OCI-LY7 (cell line): ENCODE results near the gene PBX1. TPM values are rescaled to one million over a fixed set of nuclear protein-coding genes. Genes with fewer than 3 reads are reported as not detected.

Experiments used
- BruUV-seq: library from RNA; stranded (reverse); fragments of 400-500 nt; replicated peaks from 2 replicates; lab custom pipeline; 2021; lab: Mats Ljungman, UMichigan
- CTCF ChIA-PET: fragments of 300-600 bp; sonication (Branson Sonifier 250); formaldehyde crosslinking; loops from one replicate; lab custom pipeline; 2022; ENCODE audit warnings: antibody characterized with exemption; ENCODE audit not compliant: unreplicated experiment; lab: Charles Lee
- POLR2A ChIA-PET: fragments of 300-600 bp; sonication (Branson Sonifier 250); formaldehyde crosslinking; loops from one replicate; lab custom pipeline; 2022; ENCODE audit warnings: antibody characterized with exemption; lab: Charles Lee
- DNase-seq: peaks from one replicate; pipeline ENCODE4 v3.0.0-alpha.2; 2015; ENCODE audit warnings: low spot score
- H2AFZ ChIP-seq: fragments of 200-600 bp; sonication (generic), shearing (Covaris generic); 2 replicates; pipeline ENCODE4 v1.6.1; 2014; ENCODE audit warnings: mild to moderate bottlenecking, antibody characterized with exemption, low read length, moderate library complexity
- H3K27ac ChIP-seq: fragments of 200-600 bp; sonication (generic); 2 replicates; pipeline ENCODE4 v1.5.1; 2014; ENCODE audit warnings: mixed run types, low read depth, mild to moderate bottlenecking, moderate library complexity, low read length, inconsistent platforms; ENCODE audit not compliant: poor library complexity, severe bottlenecking
- H3K36me3 ChIP-seq: fragments of 200-600 bp; sonication (generic); 2 replicates; pipeline ENCODE4 v1.6.1; 2014; ENCODE audit warnings: mild to moderate bottlenecking, antibody characterized with exemption, low read length, moderate library complexity, mixed read lengths; ENCODE audit not compliant: insufficient read depth
- H3K4me1 ChIP-seq: fragments of 200-600 bp; sonication (generic); 2 replicates; pipeline ENCODE4 v1.5.1; 2014; ENCODE audit warnings: mild to moderate bottlenecking, low read length; ENCODE audit not compliant: insufficient read depth, poor library complexity, severe bottlenecking
- H3K4me2 ChIP-seq: fragments of 200-600 bp; sonication (generic); 2 replicates; pipeline ENCODE4 v1.6.1; 2014; ENCODE audit warnings: mild to moderate bottlenecking, low read length
- H3K4me3 ChIP-seq: fragments of 200-600 bp; sonication (generic); 2 replicates; pipeline ENCODE4 v1.5.1; 2014; ENCODE audit warnings: mild to moderate bottlenecking, low read depth, low read length; ENCODE audit not compliant: poor library complexity, severe bottlenecking
- H3K79me2 ChIP-seq: fragments of 200-600 bp; sonication (generic); 2 replicates; pipeline ENCODE4 v1.6.1; 2016; ENCODE audit warnings: low read depth, mild to moderate bottlenecking, low read length, moderate library complexity, mixed read lengths; ENCODE audit not compliant: insufficient read depth
- H3K9me2 ChIP-seq: fragments of 200-600 bp; sonication (generic); 2 replicates; pipeline ENCODE4 v1.6.1; 2016; ENCODE audit warnings: mild to moderate bottlenecking, low read length, mixed read lengths; ENCODE audit not compliant: insufficient read depth
- H3K9me3 ChIP-seq: fragments of 200-600 bp; sonication (generic); 2 replicates; pipeline ENCODE4 v1.6.1; 2014; ENCODE audit warnings: mild to moderate bottlenecking, mixed run types, low read length, mixed read lengths
- H4K20me1 ChIP-seq: fragments of 200-600 bp; sonication (generic); 2 replicates; pipeline ENCODE4 v1.6.1; 2014; ENCODE audit warnings: mild to moderate bottlenecking, antibody characterized with exemption, low read length, moderate library complexity, mixed read lengths; ENCODE audit not compliant: insufficient read depth
- EZH2phosphoT487 ChIP-seq: fragments of 200-600 bp; sonication (generic); IDR thresholded peaks from 2 replicates; pipeline ENCODE4 v1.6.1; 2018; ENCODE audit warnings: low read depth, borderline replicate concordance, mild to moderate bottlenecking, mixed run types, antibody characterized with exemption, low read length, moderate library complexity, mixed read lengths
- intact Hi-C: fragments of 100-400 bp; cut with micrococcal nuclease; formaldehyde crosslinking; loops from one replicate; pipeline ENCODE4 v1.10.0; 2022; ENCODE audit not compliant: unreplicated experiment
- total RNA-seq, 2 experiments: library from RNA; depleted of rRNA in 1 of 2; stranded (reverse); fragments of >200 nt in 1 of 2; shearing (Covaris generic) in 1 of 2; gene quantifications; 2 replicates each; pipeline ENCODE4 v1.2.3, GENCODE V29; 2014 to 2022
- TF ChIP-seq, protein P1 (sequence below): fragments of 200-600 bp; sonication (generic); conservative IDR thresholded peaks from 2 replicates; pipeline ENCODE4 v1.5.1; 2014; ENCODE audit warnings: mild to moderate bottlenecking, antibody characterized with exemption, low read length, moderate library complexity, mixed read lengths

The PBX1 gene
- total RNA-seq, 2 experiments from 2014 or later = not detected

DNA sequence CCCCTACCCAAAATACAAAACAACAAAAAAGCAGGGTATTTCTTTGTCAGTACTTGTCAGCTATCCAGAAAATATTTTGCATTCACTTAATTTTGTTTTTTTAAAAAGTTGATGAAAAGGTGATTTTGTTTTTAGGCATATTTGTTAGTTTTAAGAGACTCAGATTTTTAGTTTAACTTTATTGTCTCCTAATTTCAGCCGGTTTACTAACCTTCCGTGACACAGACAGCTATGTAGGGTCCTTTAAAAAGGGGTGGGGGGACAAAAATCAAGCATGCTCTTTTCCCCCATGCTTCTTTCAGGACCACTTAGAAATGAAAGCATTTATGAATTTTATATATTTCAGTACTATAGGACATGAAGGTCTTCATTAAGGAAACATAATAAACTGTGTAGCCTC is 1.6 kb downstream of the PBX1 start:
- no peaks in the 10 kb centered on the region for H3K9me2 ChIP-seq
- H3K79me2 ChIP-seq = no peaks in the 10 kb centered on the region
- H3K4me1 ChIP-seq = no peaks in the 10 kb centered on the region
- H2AFZ ChIP-seq = no peak overlapping the region
- H3K27ac ChIP-seq = no peak overlapping the region
- CTCF ChIA-PET = no interaction called here
- no TSS peak for BruUV-seq
- H3K36me3 ChIP-seq = no peaks in the 10 kb centered on the region
- intact Hi-C loops = no loop called here
- no peak overlapping the region for H3K4me2 ChIP-seq
- no peaks in the 10 kb centered on the region for H3K9me3 ChIP-seq
- H4K20me1 ChIP-seq = no peaks in the 10 kb centered on the region
- no peak for TF ChIP-seq EZH2phosphoT487
- TF ChIP-seq, protein P1, sequence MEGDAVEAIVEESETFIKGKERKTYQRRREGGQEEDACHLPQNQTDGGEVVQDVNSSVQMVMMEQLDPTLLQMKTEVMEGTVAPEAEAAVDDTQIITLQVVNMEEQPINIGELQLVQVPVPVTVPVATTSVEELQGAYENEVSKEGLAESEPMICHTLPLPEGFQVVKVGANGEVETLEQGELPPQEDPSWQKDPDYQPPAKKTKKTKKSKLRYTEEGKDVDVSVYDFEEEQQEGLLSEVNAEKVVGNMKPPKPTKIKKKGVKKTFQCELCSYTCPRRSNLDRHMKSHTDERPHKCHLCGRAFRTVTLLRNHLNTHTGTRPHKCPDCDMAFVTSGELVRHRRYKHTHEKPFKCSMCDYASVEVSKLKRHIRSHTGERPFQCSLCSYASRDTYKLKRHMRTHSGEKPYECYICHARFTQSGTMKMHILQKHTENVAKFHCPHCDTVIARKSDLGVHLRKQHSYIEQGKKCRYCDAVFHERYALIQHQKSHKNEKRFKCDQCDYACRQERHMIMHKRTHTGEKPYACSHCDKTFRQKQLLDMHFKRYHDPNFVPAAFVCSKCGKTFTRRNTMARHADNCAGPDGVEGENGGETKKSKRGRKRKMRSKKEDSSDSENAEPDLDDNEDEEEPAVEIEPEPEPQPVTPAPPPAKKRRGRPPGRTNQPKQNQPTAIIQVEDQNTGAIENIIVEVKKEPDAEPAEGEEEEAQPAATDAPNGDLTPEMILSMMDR = no peak
- POLR2A ChIA-PET = no interaction called here
- H3K4me3 ChIP-seq = no peak overlapping the region
- no peak for DNase-seq

DNA sequence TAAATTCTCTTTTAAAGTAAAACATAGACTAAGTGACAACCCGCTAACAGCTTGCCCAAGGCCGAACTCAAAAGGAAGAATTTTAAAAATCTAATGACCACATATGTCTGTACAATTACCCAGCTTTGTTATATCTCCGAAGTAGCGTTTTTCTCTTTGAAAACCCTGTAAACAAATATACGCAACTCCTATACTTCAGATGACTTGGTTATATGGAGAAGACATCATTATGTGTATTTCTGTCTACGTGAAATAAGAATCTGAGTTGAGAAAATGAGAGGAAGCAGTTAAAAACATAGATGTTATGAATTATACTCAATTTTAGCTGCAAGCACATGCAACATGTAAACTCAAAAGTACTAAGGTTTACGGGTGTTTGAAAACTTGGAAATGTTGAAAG is 2.0 kb downstream of the PBX1 start:
- H3K9me2 ChIP-seq = no peaks in the 10 kb centered on the region
- ChIA-PET POLR2A (no interaction called here), CTCF (no interaction called here)
- H3K9me3 ChIP-seq = no peaks in the 10 kb centered on the region
- no peak for DNase-seq
- intact Hi-C loops = no loop called here
- no peaks in the 10 kb centered on the region for H4K20me1 ChIP-seq
- H3K36me3 ChIP-seq = no peaks in the 10 kb centered on the region
- BruUV-seq = no TSS peak
- no peaks in the 10 kb centered on the region for H3K4me1 ChIP-seq
- H2AFZ ChIP-seq = no peak overlapping the region
- H3K4me3 ChIP-seq = no peak overlapping the region
- TF ChIP-seq EZH2phosphoT487 = no peak
- TF ChIP-seq, protein P1 = no peak
- no peak overlapping the region for H3K4me2 ChIP-seq
- no peak overlapping the region for H3K27ac ChIP-seq
- no peaks in the 10 kb centered on the region for H3K79me2 ChIP-seq

DNA sequence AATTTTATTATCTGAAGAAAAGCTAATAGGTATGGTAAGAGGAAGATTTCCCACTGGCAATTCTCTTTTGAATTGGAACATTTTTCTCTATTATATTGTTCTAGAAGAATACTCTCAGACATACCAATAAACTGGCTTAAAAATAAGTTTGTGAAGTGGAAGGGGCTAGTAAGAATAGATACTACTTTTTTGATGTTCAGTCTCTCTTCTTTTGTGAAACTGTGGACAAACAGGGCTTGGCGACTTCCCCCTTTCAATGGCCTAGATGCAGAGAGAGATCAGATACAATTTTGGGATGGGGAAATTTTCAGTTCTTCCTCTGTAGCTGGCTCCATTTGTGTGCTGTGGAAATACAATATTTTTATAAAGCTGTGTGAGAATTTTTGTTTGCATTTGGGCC is 2.5 kb downstream of the PBX1 start:
- TF ChIP-seq, protein P1 = no peak
- TF ChIP-seq EZH2phosphoT487 = no peak
- H3K4me2 ChIP-seq = no peak overlapping the region
- BruUV-seq = no TSS peak
- H2AFZ ChIP-seq = no peak overlapping the region
- no peak overlapping the region for H3K27ac ChIP-seq
- intact Hi-C loops = no loop called here
- DNase-seq = no peak
- no peaks in the 10 kb centered on the region for H3K36me3 ChIP-seq
- no peaks in the 10 kb centered on the region for H3K9me3 ChIP-seq
- H3K9me2 ChIP-seq = no peaks in the 10 kb centered on the region
- no peaks in the 10 kb centered on the region for H3K79me2 ChIP-seq
- no peak overlapping the region for H3K4me3 ChIP-seq
- ChIA-PET CTCF (no interaction called here), POLR2A (interaction anchor here (0.7 kb wide), 1 partner anchor 78 kb away, joined by 3 read pairs; no protein-coding TSS in a partner anchor)
- H4K20me1 ChIP-seq = no peaks in the 10 kb centered on the region
- H3K4me1 ChIP-seq = no peaks in the 10 kb centered on the region
